ENCODE data around the gene GNA12.

DNA sequence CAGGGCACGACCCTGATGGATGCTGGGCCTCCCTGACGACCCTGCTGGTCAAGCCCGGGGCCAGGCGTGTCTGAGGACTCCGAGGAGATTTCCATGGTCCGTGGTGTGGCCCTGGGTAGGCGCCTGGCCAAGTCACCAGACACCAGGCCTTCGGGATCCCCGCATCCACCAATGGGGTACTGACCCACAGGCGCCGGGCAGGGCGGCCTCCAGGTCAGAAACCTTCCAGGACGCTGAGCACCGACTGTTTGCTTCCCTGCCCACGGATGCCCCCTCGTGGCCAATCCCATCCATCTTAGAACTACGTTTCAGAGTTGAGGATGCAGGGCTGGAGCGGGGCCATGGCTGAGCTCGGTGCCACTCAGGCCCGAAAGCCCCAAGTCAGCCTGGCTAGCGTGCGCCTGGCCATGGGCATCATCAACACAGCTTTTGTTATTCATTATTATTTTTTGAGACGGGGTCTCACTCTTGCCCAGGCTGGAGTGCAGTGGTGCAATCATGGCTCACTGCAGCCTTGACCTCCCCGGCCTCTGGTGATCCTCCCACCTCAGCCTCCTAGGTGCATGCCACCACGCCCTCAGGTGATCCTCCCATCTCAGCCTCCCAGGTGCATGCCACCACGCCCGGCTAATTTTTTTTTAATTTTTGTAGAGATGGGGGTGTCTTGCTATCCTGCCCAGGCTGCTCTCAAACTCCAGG is 163.2 kb downstream of the GNA12 start:
- TF ChIP-seq, protein P1, sequence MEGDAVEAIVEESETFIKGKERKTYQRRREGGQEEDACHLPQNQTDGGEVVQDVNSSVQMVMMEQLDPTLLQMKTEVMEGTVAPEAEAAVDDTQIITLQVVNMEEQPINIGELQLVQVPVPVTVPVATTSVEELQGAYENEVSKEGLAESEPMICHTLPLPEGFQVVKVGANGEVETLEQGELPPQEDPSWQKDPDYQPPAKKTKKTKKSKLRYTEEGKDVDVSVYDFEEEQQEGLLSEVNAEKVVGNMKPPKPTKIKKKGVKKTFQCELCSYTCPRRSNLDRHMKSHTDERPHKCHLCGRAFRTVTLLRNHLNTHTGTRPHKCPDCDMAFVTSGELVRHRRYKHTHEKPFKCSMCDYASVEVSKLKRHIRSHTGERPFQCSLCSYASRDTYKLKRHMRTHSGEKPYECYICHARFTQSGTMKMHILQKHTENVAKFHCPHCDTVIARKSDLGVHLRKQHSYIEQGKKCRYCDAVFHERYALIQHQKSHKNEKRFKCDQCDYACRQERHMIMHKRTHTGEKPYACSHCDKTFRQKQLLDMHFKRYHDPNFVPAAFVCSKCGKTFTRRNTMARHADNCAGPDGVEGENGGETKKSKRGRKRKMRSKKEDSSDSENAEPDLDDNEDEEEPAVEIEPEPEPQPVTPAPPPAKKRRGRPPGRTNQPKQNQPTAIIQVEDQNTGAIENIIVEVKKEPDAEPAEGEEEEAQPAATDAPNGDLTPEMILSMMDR (IDR thresholded peaks at IDR 0.05; ENCODE audit: low read depth, low read length, poor library complexity, severe bottlenecking), result peak; percentile 78
- TF ChIP-seq EZH2phosphoT487 (IDR thresholded peaks at IDR 0.05; ENCODE audit: borderline replicate concordance, low read length), result no peak
